Liver (tissue), 9 donors: ENCODE data around the gene SWSAP1. TPM values are rescaled to one million over a fixed set of nuclear protein-coding genes. Genes with fewer than 3 reads are reported as not detected.

ENCODE experiments used
- DNase-seq: peaks from one replicate; pipeline ENCODE4 v3.0.0-alpha.2; 2017; ENCODE audit warnings: low spot score
- H3K27ac ChIP-seq, 2 donors: one replicate each; pipeline ENCODE4 v1.7.0; 2013; ENCODE audit warnings: inconsistent platforms in 2 of 2, low read length in 2 of 2, control low read depth in 1 of 2, low read depth in 1 of 2, mild to moderate bottlenecking in 1 of 2
- H3K27me3 ChIP-seq, 4 donors: one replicate each; pipeline versions ENCODE4 v1.6.1 to v1.7.0; 2013; ENCODE audit warnings: low read length in 3 of 4, inconsistent platforms in 1 of 4, mild to moderate bottlenecking in 1 of 4, moderate library complexity in 1 of 4; ENCODE audit not compliant: control insufficient read depth in 4 of 4, insufficient read depth in 4 of 4
- H3K36me3 ChIP-seq, 4 donors: one replicate each; pipeline versions ENCODE4 v1.6.1 to v1.7.0; 2013; ENCODE audit warnings: low read length in 3 of 4, mild to moderate bottlenecking in 3 of 4, low read depth in 1 of 4, moderate library complexity in 1 of 4; ENCODE audit not compliant: control insufficient read depth in 4 of 4, insufficient read depth in 3 of 4
- H3K4me1 ChIP-seq, 4 donors: one replicate each; pipeline versions ENCODE4 v1.6.1 to v1.7.0; 2013; ENCODE audit warnings: low read length in 3 of 4, mild to moderate bottlenecking in 3 of 4, moderate library complexity in 1 of 4; ENCODE audit not compliant: control insufficient read depth in 4 of 4, insufficient read depth in 4 of 4
- H3K4me3 ChIP-seq, 3 donors: one replicate each; pipeline versions ENCODE4 v1.6.1 to v1.7.0; 2013; ENCODE audit warnings: low read length in 3 of 3, control low read depth in 1 of 3, low read depth in 1 of 3, mild to moderate bottlenecking in 1 of 3
- H3K9ac ChIP-seq, 2 donors: one replicate each; pipeline ENCODE4 v1.7.0; 2013; ENCODE audit warnings: low read length in 2 of 2, mild to moderate bottlenecking in 2 of 2, moderate library complexity in 2 of 2, control low read depth in 1 of 2, low read depth in 1 of 2
- H3K9me3 ChIP-seq, 4 donors: one replicate each; pipeline versions ENCODE4 v1.6.1 to v1.7.0; 2013; ENCODE audit warnings: low read length in 3 of 4; ENCODE audit not compliant: control insufficient read depth in 4 of 4
- EGR1 ChIP-seq, 2 donors: IDR thresholded peaks; 2 replicates each; pipeline ENCODE4 v1.6.1; 2016 to 2018; ENCODE audit warnings: antibody characterized with exemption in 2 of 2, low read depth in 2 of 2
- FOXA1 ChIP-seq: IDR thresholded peaks from 2 replicates; pipeline ENCODE4 v1.6.1; 2016; ENCODE audit warnings: antibody characterized with exemption
- FOXA2 ChIP-seq: IDR thresholded peaks from 2 replicates; pipeline ENCODE4 v1.6.1; 2016; ENCODE audit warnings: antibody characterized with exemption
- JUND ChIP-seq, 2 donors: IDR thresholded peaks; 2 replicates each; pipeline ENCODE4 v1.6.1; 2016; ENCODE audit warnings: antibody characterized with exemption in 2 of 2
- MAX ChIP-seq: IDR thresholded peaks from 2 replicates; pipeline ENCODE4 v1.6.1; 2016; ENCODE audit warnings: antibody characterized with exemption
- NR2F2 ChIP-seq: IDR thresholded peaks from 2 replicates; pipeline ENCODE4 v1.6.1; 2016; ENCODE audit warnings: antibody characterized with exemption
- RAD21 ChIP-seq, 2 donors: IDR thresholded peaks; 2 replicates each; pipeline ENCODE4 v1.6.1; 2016; ENCODE audit warnings: antibody characterized with exemption in 2 of 2, mild to moderate bottlenecking in 2 of 2
- REST ChIP-seq: IDR thresholded peaks from 2 replicates; pipeline ENCODE4 v1.6.1; 2016; ENCODE audit warnings: antibody characterized with exemption, mild to moderate bottlenecking
- RXRA ChIP-seq, 2 donors: IDR thresholded peaks; 2 replicates each; pipeline ENCODE4 v1.6.1; 2017 to 2018; ENCODE audit warnings: antibody characterized with exemption in 2 of 2, mild to moderate bottlenecking in 1 of 2
- SP1 ChIP-seq: IDR thresholded peaks from 2 replicates; pipeline ENCODE4 v1.6.1; 2018; ENCODE audit warnings: antibody characterized with exemption, mild to moderate bottlenecking
- TAF1 ChIP-seq: conservative IDR thresholded peaks from 2 replicates; pipeline ENCODE4 v1.6.1; 2016; ENCODE audit warnings: antibody characterized with exemption, mild to moderate bottlenecking
- ZBTB33 ChIP-seq: IDR thresholded peaks from 2 replicates; pipeline ENCODE4 v1.6.1; 2016; ENCODE audit warnings: antibody characterized with exemption
- WGBS: extraction: QIAGEN DNeasy Blood & Tissue Kit; methylation state at CpG from one replicate; pipeline ENCODE4 v1.1.7; 2013; 5-methylcytosine and 5-hydroxymethylcytosine counted together
- polyA plus RNA-seq, 2 donors: library from polyadenylated mRNA; stranded (reverse) in 1 of 2; unstranded in 1 of 2; fragments of 200-250 nt in 1 of 2; fragments of >200 nt in 1 of 2; fragmentation: Nextera tagmentation in 1 of 2; extraction: Ambion mirVana in 1 of 2; gene quantifications; one replicate each; pipeline versions ENCODE4 v1.2.1 to v1.2.3, GENCODE V29; 2013 to 2015
- total RNA-seq, 2 donors: library from RNA; depleted of rRNA; stranded (reverse); fragments of >200 nt; gene quantifications; one replicate each; pipeline ENCODE4 v1.2.3, GENCODE V29; 2014
- donor health status: healthy.
- donor health status: healthy.
- donor health status: healthy.
- donor health status: healthy.
- donor health status: healthy.

Gene SWSAP1
- total and polyA plus RNA-seq, 4 donors, result 0.98 to 6.4 (median 1.7) TPM

- TF ChIP-seq REST (no peak), FOXA2 (no peak), ZBTB33 (no peak), EGR1 (IDR thresholded peaks at IDR 0.05; ENCODE audit: low read depth in 2 of 2) (no peak), NR2F2 (no peak)
These were observed 10.1 kb upstream of the SWSAP1 start (continued) for GRCh38 chr19:11364296-11364904.

- H3K9me3 ChIP-seq, result no peaks in the 10 kb centered on the region
- H3K27me3 ChIP-seq, result no peaks in the 10 kb centered on the region
- no peak overlapping the region for H3K27ac ChIP-seq
- no peak overlapping the region for H3K9ac ChIP-seq
- no peak for DNase-seq
- no peak overlapping the region for H3K4me3 ChIP-seq
- TF ChIP-seq JUND (IDR thresholded peaks at IDR 0.05) (no peak), FOXA1 (no peak), RAD21 (IDR thresholded peaks at IDR 0.05) (no peak), MAX (no peak), FOXA2 (no peak), TAF1 (no peak)
- H3K36me3 ChIP-seq, result peaks cover 3 to 26% (median 8%) of the 10 kb centered on the region in 4 donors
- WGBS, result 94% methylated on average over 5 of the region's 5 CpGs
- H3K4me1 ChIP-seq, result peaks cover 3 to 16% (median 9%) of the 10 kb centered on the region in 4 donors
These were observed 9.5 kb upstream of the SWSAP1 start for GRCh38 chr19:11364935-11365334.

- H3K9me3 ChIP-seq, result no peaks in the 10 kb centered on the region
- no peak overlapping the region for H3K27ac ChIP-seq
- H3K4me1 ChIP-seq, result peaks cover 3 to 16% (median 9%) of the 10 kb centered on the region in 4 donors
- no peak overlapping the region for H3K9ac ChIP-seq
- peaks cover 3 to 26% (median 9%) of the 10 kb centered on the region in 4 donors for H3K36me3 ChIP-seq
- no peak for DNase-seq
- H3K4me3 ChIP-seq, result no peak overlapping the region
- 67% methylated on average over 7 of the region's 7 CpGs for WGBS
- TF ChIP-seq REST (no peak), RAD21 (IDR thresholded peaks at IDR 0.05) (no peak), RXRA (IDR thresholded peaks at IDR 0.05) (peak; percentile 62 to 90), SP1 (peak; percentile 30), EGR1 (IDR thresholded peaks at IDR 0.05; ENCODE audit: low read depth in 2 of 2) (no peak)
- no peaks in the 10 kb centered on the region for H3K27me3 ChIP-seq
These were observed 8.8 kb upstream of the SWSAP1 start for GRCh38 chr19:11365557-11366117.
